Adrenal gland (tissue), 5 donors: ENCODE data around the gene ASTN2.

Source experiments
- POLR2A ChIP-seq, 2 donors: fragments of 450-650 bp; IDR thresholded peaks; one replicate each; pipeline ENCODE4 v1.6.1; 2017; ENCODE audit warnings: antibody characterized with exemption in 2 of 2, mild to moderate bottlenecking in 2 of 2, moderate library complexity in 1 of 2
- TF ChIP-seq, protein P1 (sequence below), 6 experiments: fragments of 450-650 bp in 4 of 6; fragments of 200-600 bp in 2 of 6; sonication (generic) in 1 of 6; IDR thresholded peaks; 1 replicate in 5 of 6; 2 replicates in 1 of 6; pipeline versions ENCODE4 v1.5.1 to v1.8.0; 2016 to 2021; ENCODE audit warnings: antibody characterized with exemption in 6 of 6, mild to moderate bottlenecking in 2 of 6, moderate library complexity in 1 of 6
- donor health status: DM: no; HTN: no; CAD: no.

DNA sequence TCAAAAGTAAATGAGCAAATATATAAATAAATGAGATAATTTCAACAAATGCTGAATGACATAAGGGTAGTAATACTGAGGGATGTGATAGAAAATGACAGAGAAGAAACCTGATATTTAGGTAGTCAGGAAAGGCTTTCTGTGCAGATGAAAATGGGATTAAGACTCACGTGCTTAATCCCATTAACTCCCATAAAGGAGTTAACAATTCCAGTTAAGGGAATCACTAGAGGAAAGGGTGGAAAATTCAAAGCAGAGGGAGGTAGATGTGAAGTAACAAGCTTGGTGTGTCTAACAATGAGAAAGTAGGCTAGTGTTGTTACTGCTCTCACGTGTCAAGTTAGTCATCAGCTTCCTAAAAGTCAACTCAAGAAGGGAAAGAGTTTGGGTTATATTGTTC, 818.2 kb downstream of the ASTN2 start:
- TF ChIP-seq, protein P1, sequence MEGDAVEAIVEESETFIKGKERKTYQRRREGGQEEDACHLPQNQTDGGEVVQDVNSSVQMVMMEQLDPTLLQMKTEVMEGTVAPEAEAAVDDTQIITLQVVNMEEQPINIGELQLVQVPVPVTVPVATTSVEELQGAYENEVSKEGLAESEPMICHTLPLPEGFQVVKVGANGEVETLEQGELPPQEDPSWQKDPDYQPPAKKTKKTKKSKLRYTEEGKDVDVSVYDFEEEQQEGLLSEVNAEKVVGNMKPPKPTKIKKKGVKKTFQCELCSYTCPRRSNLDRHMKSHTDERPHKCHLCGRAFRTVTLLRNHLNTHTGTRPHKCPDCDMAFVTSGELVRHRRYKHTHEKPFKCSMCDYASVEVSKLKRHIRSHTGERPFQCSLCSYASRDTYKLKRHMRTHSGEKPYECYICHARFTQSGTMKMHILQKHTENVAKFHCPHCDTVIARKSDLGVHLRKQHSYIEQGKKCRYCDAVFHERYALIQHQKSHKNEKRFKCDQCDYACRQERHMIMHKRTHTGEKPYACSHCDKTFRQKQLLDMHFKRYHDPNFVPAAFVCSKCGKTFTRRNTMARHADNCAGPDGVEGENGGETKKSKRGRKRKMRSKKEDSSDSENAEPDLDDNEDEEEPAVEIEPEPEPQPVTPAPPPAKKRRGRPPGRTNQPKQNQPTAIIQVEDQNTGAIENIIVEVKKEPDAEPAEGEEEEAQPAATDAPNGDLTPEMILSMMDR (IDR thresholded peaks at IDR 0.05) = no peak
- TF ChIP-seq POLR2A (IDR thresholded peaks at IDR 0.05) = no peak
